ENCODE measurements around the gene PANK1. TPM values are rescaled to one million over a fixed set of nuclear protein-coding genes. Genes with fewer than 3 reads are reported as not detected.

Gene PANK1
- total RNA-seq, 2 experiments from 2014 or later = 6.2 to 7.8 TPM

- Mint-ChIP-seq H3K9me3 (ENCODE audit: low read depth) (no peaks in the 10 kb centered on the region), H3K4me1 (peaks cover 2% of the 10 kb centered on the region), H3K36me3 (peaks cover 8% of the 10 kb centered on the region), H3K27ac (no peak overlapping the region), H3K27me3 (no peaks in the 10 kb centered on the region), H3K4me3 (no peak overlapping the region)
- CTCF ChIA-PET = no interaction called here
- DNase-seq = no peak
- ATAC-seq = no peak
Measured at GRCh38 chr10:89593043-89593442, 52.0 kb downstream of the PANK1 start.

GRCh38 chr10:89592539-89592938, 52.5 kb downstream of the PANK1 start:
- Mint-ChIP-seq H3K4me1 (peaks cover 2% of the 10 kb centered on the region), H3K36me3 (peaks cover 11% of the 10 kb centered on the region), H3K4me3 (no peak overlapping the region), H3K27me3 (no peaks in the 10 kb centered on the region), H3K27ac (no peak overlapping the region), H3K9me3 (ENCODE audit: low read depth) (no peaks in the 10 kb centered on the region)
- DNase-seq = no peak
- CTCF ChIA-PET = no interaction called here
- no peak for ATAC-seq

- DNase-seq (no peak), ATAC-seq (no peak)
- no peaks in the 10 kb centered on the region for H3K27me3 Mint-ChIP-seq
- H3K9me3 Mint-ChIP-seq (ENCODE audit: low read depth) = no peaks in the 10 kb centered on the region
- CTCF ChIA-PET = no interaction called here
- no peak overlapping the region for H3K27ac Mint-ChIP-seq
- H3K36me3 Mint-ChIP-seq = peaks cover 11% of the 10 kb centered on the region
- H3K4me3 Mint-ChIP-seq = no peak overlapping the region
- H3K4me1 Mint-ChIP-seq = peaks cover 2% of the 10 kb centered on the region
Measured at GRCh38 chr10:89591796-89592271, 53.2 kb downstream of the PANK1 start.

- no peak for DNase-seq
- Mint-ChIP-seq H3K4me3 (no peak overlapping the region), H3K4me1 (peaks cover 2% of the 10 kb centered on the region), H3K9me3 (ENCODE audit: low read depth) (no peaks in the 10 kb centered on the region), H3K36me3 (peaks cover 11% of the 10 kb centered on the region), H3K27ac (no peak overlapping the region), H3K27me3 (no peaks in the 10 kb centered on the region)
- no peak for ATAC-seq
- CTCF ChIA-PET = no interaction called here
Measured at GRCh38 chr10:89591111-89591795, 53.8 kb downstream of the PANK1 start.

- Mint-ChIP-seq H3K4me3 (no peak overlapping the region), H3K9me3 (ENCODE audit: low read depth) (no peaks in the 10 kb centered on the region), H3K36me3 (peaks cover 11% of the 10 kb centered on the region), H3K4me1 (peaks cover 2% of the 10 kb centered on the region), H3K27ac (no peak overlapping the region), H3K27me3 (no peaks in the 10 kb centered on the region)
- CTCF ChIA-PET = no interaction called here
- DNase-seq (no peak), ATAC-seq (no peak)
Measured at GRCh38 chr10:89590326-89590725, 54.7 kb downstream of the PANK1 start.

- ATAC-seq (no peak), DNase-seq (no peak)
- CTCF ChIA-PET = no interaction called here
- Mint-ChIP-seq H3K27ac (no peak overlapping the region), H3K4me1 (peaks cover 2% of the 10 kb centered on the region), H3K9me3 (ENCODE audit: low read depth) (no peaks in the 10 kb centered on the region), H3K4me3 (no peak overlapping the region), H3K27me3 (no peaks in the 10 kb centered on the region), H3K36me3 (peaks cover 11% of the 10 kb centered on the region)
Measured at GRCh38 chr10:89589101-89589720, 55.8 kb downstream of the PANK1 start.

GRCh38 chr10:89588671-89589070, 56.4 kb downstream of the PANK1 start:
- no peaks in the 10 kb centered on the region for H3K9me3 Mint-ChIP-seq (ENCODE audit: low read depth)
- no peak for DNase-seq
- no peak overlapping the region for H3K27ac Mint-ChIP-seq
- H3K4me3 Mint-ChIP-seq = no peak overlapping the region
- peaks cover 2% of the 10 kb centered on the region for H3K4me1 Mint-ChIP-seq
- H3K36me3 Mint-ChIP-seq = peaks cover 11% of the 10 kb centered on the region
- CTCF ChIA-PET = no interaction called here
- no peak for ATAC-seq
- no peaks in the 10 kb centered on the region for H3K27me3 Mint-ChIP-seq

GRCh38 chr10:89582022-89582421, 63.0 kb downstream of the PANK1 start:
- Mint-ChIP-seq H3K4me3 (no peak overlapping the region), H3K27ac (no peak overlapping the region), H3K9me3 (ENCODE audit: low read depth) (no peaks in the 10 kb centered on the region), H3K36me3 (peaks cover 5% of the 10 kb centered on the region), H3K4me1 (no peaks in the 10 kb centered on the region), H3K27me3 (peaks cover 4% of the 10 kb centered on the region)
- ATAC-seq (no peak), DNase-seq (no peak)
- CTCF ChIA-PET = interaction anchor here (1.2 kb wide), 1 partner anchor 17 kb away, joined by 3 read pairs; no protein-coding TSS in a partner anchor

GRCh38 chr10:89580243-89580642, 64.8 kb downstream of the PANK1 start:
- no peaks in the 10 kb centered on the region for H3K9me3 Mint-ChIP-seq (ENCODE audit: low read depth)
- peaks cover 4% of the 10 kb centered on the region for H3K27me3 Mint-ChIP-seq
- DNase-seq = no peak
- no peaks in the 10 kb centered on the region for H3K4me1 Mint-ChIP-seq
- no peak overlapping the region for H3K4me3 Mint-ChIP-seq
- peaks cover 5% of the 10 kb centered on the region for H3K36me3 Mint-ChIP-seq
- no peak overlapping the region for H3K27ac Mint-ChIP-seq
- no peak for ATAC-seq
- CTCF ChIA-PET = no interaction called here

GRCh38 chr10:89576696-89577095, 68.3 kb downstream of the PANK1 start:
- DNase-seq (no peak), ATAC-seq (no peak)
- no peaks in the 10 kb centered on the region for H3K36me3 Mint-ChIP-seq
- H3K27ac Mint-ChIP-seq = no peak overlapping the region
- CTCF ChIA-PET = no interaction called here
- no peak overlapping the region for H3K4me3 Mint-ChIP-seq
- no peaks in the 10 kb centered on the region for H3K4me1 Mint-ChIP-seq
- H3K9me3 Mint-ChIP-seq (ENCODE audit: low read depth) = no peaks in the 10 kb centered on the region
- H3K27me3 Mint-ChIP-seq = no peaks in the 10 kb centered on the region

GRCh38 chr10:89576022-89576421, 69.0 kb downstream of the PANK1 start:
- Mint-ChIP-seq H3K9me3 (ENCODE audit: low read depth) (no peaks in the 10 kb centered on the region), H3K27me3 (no peaks in the 10 kb centered on the region), H3K4me3 (no peak overlapping the region), H3K4me1 (no peaks in the 10 kb centered on the region), H3K36me3 (no peaks in the 10 kb centered on the region), H3K27ac (no peak overlapping the region)
- ATAC-seq (no peak), DNase-seq (no peak)
- CTCF ChIA-PET = no interaction called here

GRCh38 chr10:89575031-89575430, 70.0 kb downstream of the PANK1 start:
- H3K27ac Mint-ChIP-seq = no peak overlapping the region
- DNase-seq = no peak
- H3K36me3 Mint-ChIP-seq = no peaks in the 10 kb centered on the region
- no peaks in the 10 kb centered on the region for H3K9me3 Mint-ChIP-seq (ENCODE audit: low read depth)
- ATAC-seq = no peak
- CTCF ChIA-PET = interaction anchor here (0.9 kb wide), 1 partner anchor 12 kb away, joined by 3 read pairs; no protein-coding TSS in a partner anchor
- no peak overlapping the region for H3K4me3 Mint-ChIP-seq
- no peaks in the 10 kb centered on the region for H3K27me3 Mint-ChIP-seq
- H3K4me1 Mint-ChIP-seq = no peaks in the 10 kb centered on the region

GRCh38 chr10:89574368-89574767, 70.7 kb downstream of the PANK1 start:
- DNase-seq (no peak), ATAC-seq (no peak)
- Mint-ChIP-seq H3K4me3 (no peak overlapping the region), H3K36me3 (no peaks in the 10 kb centered on the region), H3K4me1 (no peaks in the 10 kb centered on the region), H3K27ac (no peak overlapping the region), H3K9me3 (ENCODE audit: low read depth) (no peaks in the 10 kb centered on the region), H3K27me3 (no peaks in the 10 kb centered on the region)
- CTCF ChIA-PET = interaction anchor here (0.9 kb wide), 1 partner anchor 12 kb away, joined by 3 read pairs; no protein-coding TSS in a partner anchor

- no peaks in the 10 kb centered on the region for H3K9me3 Mint-ChIP-seq (ENCODE audit: low read depth)
- no peak for ATAC-seq
- CTCF ChIA-PET = no interaction called here
- no peak overlapping the region for H3K27ac Mint-ChIP-seq
- no peaks in the 10 kb centered on the region for H3K36me3 Mint-ChIP-seq
- H3K4me3 Mint-ChIP-seq = no peak overlapping the region
- DNase-seq = no peak
- H3K4me1 Mint-ChIP-seq = no peaks in the 10 kb centered on the region
- peaks cover 28% of the 10 kb centered on the region for H3K27me3 Mint-ChIP-seq
Measured at GRCh38 chr10:89567576-89568245, 77.3 kb downstream of the PANK1 start.
